ENCODE measurements around the gene RXFP2.

Gene RXFP2

GRCh38 chr13:31742097-31742734, 2.9 kb downstream of the RXFP2 start:
- peak; percentile 57 for DNase-seq (ENCODE audit: extremely low spot score)
- no peak for TF ChIP-seq ARNT (IDR thresholded peaks at IDR 0.05)
- no peak for TF ChIP-seq ELF4 (IDR thresholded peaks at IDR 0.05)
- TF ChIP-seq ZNF384 (IDR thresholded peaks at IDR 0.05): no peak
- TF ChIP-seq SP1 (IDR thresholded peaks at IDR 0.05): no peak
- TF ChIP-seq SUZ12 (IDR thresholded peaks at IDR 0.05): no peak
- ChIA-PET POLR2A (no interaction called here), CTCF (interaction anchor here (1.2 kb wide), 1 partner anchor 204 kb away, joined by 5 read pairs; no protein-coding TSS in a partner anchor)

- TF ChIP-seq FOXK2 (IDR thresholded peaks at IDR 0.05): no peak
- no peak for TF ChIP-seq SP1 (IDR thresholded peaks at IDR 0.05)
- no peak for TF ChIP-seq FOXA1 (IDR thresholded peaks at IDR 0.05)
- no peak for TF ChIP-seq ZNF384 (IDR thresholded peaks at IDR 0.05)
- no peak for TF ChIP-seq CTBP1 (IDR thresholded peaks at IDR 0.05; ENCODE audit: borderline replicate concordance)
- TF ChIP-seq ELF4 (IDR thresholded peaks at IDR 0.05): no peak
- TF ChIP-seq PKNOX1 (IDR thresholded peaks at IDR 0.05): no peak
- no peak for TF ChIP-seq TARDBP (IDR thresholded peaks at IDR 0.05)
- TF ChIP-seq FOXM1 (IDR thresholded peaks at IDR 0.05; ENCODE audit: borderline replicate concordance): no peak
- TF ChIP-seq BHLHE40 (IDR thresholded peaks at IDR 0.05; ENCODE audit: borderline replicate concordance): no peak
- TF ChIP-seq HDGF (IDR thresholded peaks at IDR 0.05; ENCODE audit: borderline replicate concordance): no peak
- no peak for TF ChIP-seq NFRKB (IDR thresholded peaks at IDR 0.05)
- no peak for TF ChIP-seq L3MBTL2 (conservative IDR thresholded peaks at IDR 0.05)
- TF ChIP-seq SUZ12 (IDR thresholded peaks at IDR 0.05): no peak
- no peak for TF ChIP-seq LEF1 (IDR thresholded peaks at IDR 0.05; ENCODE audit: borderline replicate concordance)
- no peak for TF ChIP-seq ARNT (IDR thresholded peaks at IDR 0.05)
- no peak for DNase-seq (ENCODE audit: extremely low spot score)
- CTCF ChIA-PET: no interaction called here
- POLR2A ChIA-PET: no interaction called here
Measured at GRCh38 chr13:31747291-31747690, 8.0 kb downstream of the RXFP2 start.

GRCh38 chr13:31747966-31748365, 8.6 kb downstream of the RXFP2 start:
- POLR2A ChIA-PET: no interaction called here
- DNase-seq (ENCODE audit: extremely low spot score): no peak
- TF ChIP-seq PKNOX1 (IDR thresholded peaks at IDR 0.05) (no peak), BHLHE40 (IDR thresholded peaks at IDR 0.05; ENCODE audit: borderline replicate concordance) (no peak)
- CTCF ChIA-PET: no interaction called here

GRCh38 chr13:31749929-31750328, 10.6 kb downstream of the RXFP2 start:
- CTCF ChIA-PET: no interaction called here
- POLR2A ChIA-PET: no interaction called here
- DNase-seq (ENCODE audit: extremely low spot score): no peak
- TF ChIP-seq CTBP1 (IDR thresholded peaks at IDR 0.05; ENCODE audit: borderline replicate concordance) (no peak), BHLHE40 (IDR thresholded peaks at IDR 0.05; ENCODE audit: borderline replicate concordance) (no peak), TARDBP (IDR thresholded peaks at IDR 0.05) (no peak), L3MBTL2 (conservative IDR thresholded peaks at IDR 0.05) (no peak), FOXK2 (IDR thresholded peaks at IDR 0.05) (no peak), NFRKB (IDR thresholded peaks at IDR 0.05) (no peak), SP1 (IDR thresholded peaks at IDR 0.05) (no peak), FOXM1 (IDR thresholded peaks at IDR 0.05; ENCODE audit: borderline replicate concordance) (no peak), ELF4 (IDR thresholded peaks at IDR 0.05) (no peak), FOXA1 (IDR thresholded peaks at IDR 0.05) (no peak), HDGF (IDR thresholded peaks at IDR 0.05; ENCODE audit: borderline replicate concordance) (no peak), ARNT (IDR thresholded peaks at IDR 0.05) (no peak), PKNOX1 (IDR thresholded peaks at IDR 0.05) (no peak), LEF1 (IDR thresholded peaks at IDR 0.05; ENCODE audit: borderline replicate concordance) (no peak), SUZ12 (IDR thresholded peaks at IDR 0.05) (no peak), ZNF384 (IDR thresholded peaks at IDR 0.05) (no peak)

GRCh38 chr13:31755211-31755610, 15.9 kb downstream of the RXFP2 start:
- DNase-seq (ENCODE audit: extremely low spot score): no peak
- TF ChIP-seq FOXM1 (IDR thresholded peaks at IDR 0.05; ENCODE audit: borderline replicate concordance) (no peak), HDGF (IDR thresholded peaks at IDR 0.05; ENCODE audit: borderline replicate concordance) (no peak), ELF4 (IDR thresholded peaks at IDR 0.05) (no peak), ZNF384 (IDR thresholded peaks at IDR 0.05) (no peak), SP1 (IDR thresholded peaks at IDR 0.05) (no peak), SUZ12 (IDR thresholded peaks at IDR 0.05) (no peak), PKNOX1 (IDR thresholded peaks at IDR 0.05) (no peak), FOXK2 (IDR thresholded peaks at IDR 0.05) (no peak), CTBP1 (IDR thresholded peaks at IDR 0.05; ENCODE audit: borderline replicate concordance) (no peak), NFRKB (IDR thresholded peaks at IDR 0.05) (no peak), LEF1 (IDR thresholded peaks at IDR 0.05; ENCODE audit: borderline replicate concordance) (no peak), BHLHE40 (IDR thresholded peaks at IDR 0.05; ENCODE audit: borderline replicate concordance) (no peak), ARNT (IDR thresholded peaks at IDR 0.05) (no peak), TARDBP (IDR thresholded peaks at IDR 0.05) (no peak)
- POLR2A ChIA-PET: no interaction called here
- CTCF ChIA-PET: interaction anchor here (0.9 kb wide), 1 partner anchor 11 kb away, joined by 3 read pairs; no protein-coding TSS in a partner anchor

GRCh38 chr13:31755803-31756212, 16.5 kb downstream of the RXFP2 start:
- no peak for TF ChIP-seq SUZ12 (IDR thresholded peaks at IDR 0.05)
- no peak for TF ChIP-seq ARNT (IDR thresholded peaks at IDR 0.05)
- TF ChIP-seq FOXK2 (IDR thresholded peaks at IDR 0.05): no peak
- no peak for TF ChIP-seq CTBP1 (IDR thresholded peaks at IDR 0.05; ENCODE audit: borderline replicate concordance)
- no peak for TF ChIP-seq ELF4 (IDR thresholded peaks at IDR 0.05)
- TF ChIP-seq TARDBP (IDR thresholded peaks at IDR 0.05): no peak
- TF ChIP-seq LEF1 (IDR thresholded peaks at IDR 0.05; ENCODE audit: borderline replicate concordance): no peak
- no peak for TF ChIP-seq PKNOX1 (IDR thresholded peaks at IDR 0.05)
- TF ChIP-seq SP1 (IDR thresholded peaks at IDR 0.05): no peak
- TF ChIP-seq HDGF (IDR thresholded peaks at IDR 0.05; ENCODE audit: borderline replicate concordance): no peak
- ChIA-PET POLR2A (no interaction called here), CTCF (no interaction called here)
- no peak for DNase-seq (ENCODE audit: extremely low spot score)

Data from HEK293T (cell line).